HG03520 (cell line): ENCODE results near the gene ABCA7.

ENCODE experiments used
- ATAC-seq: cut with Tn5 transposase; IDR thresholded peaks from one replicate; pipeline ENCODE4 v1.9.1; 2021; ENCODE audit warnings: mild to moderate bottlenecking, moderate library complexity; ENCODE audit not compliant: unreplicated experiment

Gene ABCA7

DNA sequence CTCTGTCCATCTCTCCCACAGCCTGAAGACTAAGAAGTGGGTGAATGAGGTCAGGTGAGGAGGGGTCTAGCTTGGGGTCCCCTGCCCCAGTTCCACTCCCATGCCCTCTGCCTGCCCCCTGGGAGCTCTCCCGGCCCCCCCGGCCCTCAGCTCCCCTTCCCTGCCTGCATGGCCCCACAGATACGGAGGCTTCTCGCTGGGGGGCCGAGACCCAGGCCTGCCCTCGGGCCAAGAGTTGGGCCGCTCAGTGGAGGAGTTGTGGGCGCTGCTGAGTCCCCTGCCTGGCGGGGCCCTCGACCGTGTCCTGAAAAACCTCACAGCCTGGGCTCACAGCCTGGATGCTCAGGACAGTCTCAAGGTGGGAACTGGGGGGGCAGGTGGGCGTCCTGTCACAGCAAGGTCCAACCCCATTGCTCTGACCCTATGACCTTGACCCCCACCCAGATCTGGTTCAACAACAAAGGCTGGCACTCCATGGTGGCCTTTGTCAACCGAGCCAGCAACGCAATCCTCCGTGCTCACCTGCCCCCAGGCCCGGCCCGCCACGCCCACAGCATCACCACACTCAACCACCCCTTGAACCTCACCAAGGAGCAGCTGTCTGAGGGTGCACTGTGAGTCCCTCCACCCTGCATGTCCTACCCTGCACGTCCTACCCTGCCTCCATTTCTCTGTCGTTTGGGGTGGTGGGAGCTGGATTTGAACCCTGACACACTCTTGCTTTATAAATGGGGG, 16.1 kb downstream of the ABCA7 start:
- ATAC-seq, result no peak

DNA sequence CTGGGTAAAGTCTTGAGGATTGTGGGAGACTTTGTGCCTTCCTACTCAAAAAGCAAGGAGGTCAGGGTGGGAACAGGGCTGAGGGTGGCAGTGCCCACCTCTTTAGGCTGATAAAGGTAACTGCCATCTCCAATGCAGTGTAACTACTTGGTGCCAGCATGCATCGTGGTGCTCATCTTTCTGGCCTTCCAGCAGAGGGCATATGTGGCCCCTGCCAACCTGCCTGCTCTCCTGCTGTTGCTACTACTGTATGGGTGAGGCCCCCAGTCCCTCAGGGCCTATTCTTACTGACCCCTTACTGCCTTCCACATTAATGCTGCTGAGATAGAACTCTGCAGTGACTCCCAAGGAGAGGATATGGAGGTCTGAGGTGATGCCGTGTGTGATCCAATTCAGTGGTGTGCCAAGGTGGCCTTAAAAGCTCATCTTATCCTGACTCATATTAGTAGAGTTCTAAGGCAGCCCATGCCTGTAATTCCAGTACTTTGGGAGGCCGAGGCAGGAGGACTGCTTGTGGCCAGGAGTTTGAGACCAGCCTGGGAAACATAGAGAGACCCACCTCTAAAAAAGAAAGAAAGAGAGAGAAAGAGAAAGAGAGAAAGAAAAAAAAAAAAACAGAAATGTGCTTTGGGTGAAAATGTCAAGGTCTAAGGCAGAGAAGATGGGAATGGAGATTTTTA, 17.4 kb downstream of the ABCA7 start:
- ATAC-seq, result no peak

DNA sequence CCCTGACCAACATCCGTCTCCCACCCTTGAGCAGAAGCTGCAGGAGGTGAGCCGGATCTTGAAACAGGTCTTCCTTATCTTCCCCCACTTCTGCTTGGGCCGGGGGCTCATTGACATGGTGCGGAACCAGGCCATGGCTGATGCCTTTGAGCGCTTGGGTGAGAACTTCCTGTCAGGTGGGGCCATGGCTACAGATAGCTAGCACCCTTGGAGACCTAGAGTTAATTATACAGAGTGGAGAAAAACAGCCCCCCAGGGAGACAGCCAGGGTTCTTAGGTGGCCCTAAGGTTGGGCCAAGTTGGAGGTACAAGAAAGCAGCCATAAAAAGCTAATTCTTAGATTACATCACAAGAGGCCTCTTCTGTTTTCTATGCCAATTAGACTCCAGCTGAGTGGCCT, 18.2 kb downstream of the ABCA7 start:
- ATAC-seq, result no peak

DNA sequence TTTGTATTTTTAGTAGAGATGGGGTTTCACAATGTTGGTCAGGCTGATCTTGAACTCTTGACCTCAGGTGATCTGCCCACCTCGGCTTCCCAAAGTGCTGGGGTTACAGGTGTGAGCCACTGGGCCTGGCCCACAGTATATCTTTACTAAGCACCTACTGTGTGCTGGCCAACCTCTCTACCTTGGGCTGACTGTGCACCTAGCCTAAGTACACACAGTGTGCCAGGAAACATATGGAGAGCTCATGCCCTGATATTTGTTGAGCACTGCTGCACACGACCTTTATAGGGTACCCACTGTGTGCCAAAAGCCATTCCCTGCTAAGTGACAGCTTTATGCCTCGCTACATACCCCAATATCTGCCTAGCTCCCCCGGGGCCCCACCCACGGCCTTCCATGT, 20.8 kb downstream of the ABCA7 start:
- no peak for ATAC-seq

DNA sequence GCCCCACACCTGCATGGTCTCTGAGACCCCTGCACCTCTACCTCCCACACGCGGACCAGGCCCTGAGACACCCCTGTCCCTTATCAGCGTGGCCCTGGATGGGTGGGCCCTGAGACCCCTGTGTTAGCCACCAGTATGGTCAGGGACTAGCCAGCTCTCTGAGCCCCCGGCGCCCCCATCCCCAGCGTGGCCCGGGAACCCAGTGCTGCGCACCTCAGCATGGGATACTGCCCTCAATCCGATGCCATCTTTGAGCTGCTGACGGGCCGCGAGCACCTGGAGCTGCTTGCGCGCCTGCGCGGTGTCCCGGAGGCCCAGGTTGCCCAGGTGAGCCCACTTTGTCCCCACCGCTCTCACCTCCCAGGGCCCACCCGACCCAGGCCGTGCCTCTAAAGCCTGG, 22.1 kb downstream of the ABCA7 start:
- no peak for ATAC-seq

DNA sequence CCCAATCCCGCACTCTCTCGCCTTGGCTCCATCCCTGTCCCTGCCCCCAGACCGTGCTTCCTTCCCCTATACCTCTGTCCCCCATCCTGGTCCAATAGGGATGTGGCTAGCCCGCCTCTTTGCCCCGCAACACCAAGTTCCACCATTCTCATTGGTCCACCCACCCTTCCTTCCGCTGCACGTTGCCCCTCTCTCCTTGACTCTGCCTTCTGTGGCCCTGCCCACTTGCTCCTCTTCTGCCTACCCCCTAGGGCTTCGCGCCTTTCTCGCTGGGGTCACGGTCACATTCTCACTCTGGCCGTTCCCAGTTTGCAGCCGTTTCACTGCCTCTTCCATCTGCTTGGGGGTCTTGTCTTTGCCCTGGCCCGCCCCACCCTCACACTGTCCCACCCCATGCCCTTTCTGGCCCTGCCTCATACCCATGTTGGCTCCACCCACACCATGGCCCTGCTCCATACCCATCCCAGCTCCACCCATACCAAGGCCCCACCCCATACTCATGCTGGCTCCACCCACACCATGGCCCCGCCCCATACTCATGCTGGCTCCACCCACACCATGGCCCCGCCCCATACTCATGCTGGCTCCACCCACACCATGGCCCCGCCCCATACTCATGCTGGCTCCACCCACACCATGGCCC, 22.6 kb downstream of the ABCA7 start:
- ATAC-seq, result no peak

DNA sequence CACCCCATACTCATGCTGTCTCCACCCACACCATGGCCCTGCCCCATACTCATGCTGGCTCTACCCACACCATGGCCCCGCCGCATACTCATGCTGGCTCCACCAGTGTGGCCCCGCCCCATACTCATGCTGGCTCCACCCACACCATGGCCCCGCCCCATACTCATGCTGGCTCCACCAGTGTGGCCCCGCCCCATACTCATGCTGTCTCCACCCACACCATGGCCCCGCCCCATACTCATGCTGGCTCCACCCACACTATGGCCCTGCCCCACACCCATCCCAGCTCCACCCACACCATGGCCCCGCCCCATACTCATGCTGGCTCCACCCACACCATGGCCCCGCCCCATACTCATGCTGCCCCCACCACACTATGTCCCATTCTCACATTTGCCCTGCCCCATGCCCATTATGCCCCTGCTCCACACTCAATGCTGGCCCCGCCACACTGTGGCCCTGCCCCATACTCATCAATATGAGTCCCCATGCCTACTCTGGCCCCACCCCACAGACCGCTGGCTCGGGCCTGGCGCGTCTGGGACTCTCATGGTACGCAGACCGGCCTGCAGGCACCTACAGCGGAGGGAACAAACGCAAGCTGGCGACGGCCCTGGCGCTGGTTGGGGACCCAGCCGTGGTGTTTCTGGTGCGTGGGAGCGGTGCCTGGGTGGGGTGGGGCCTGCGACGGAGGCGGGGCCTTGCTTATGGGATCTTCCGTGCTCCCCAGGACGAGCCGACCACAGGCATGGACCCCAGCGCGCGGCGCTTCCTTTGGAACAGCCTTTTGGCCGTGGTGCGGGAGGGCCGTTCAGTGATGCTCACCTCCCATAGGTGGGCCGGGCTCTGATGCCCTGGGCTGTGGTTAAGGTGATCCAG, 23.4 kb downstream of the ABCA7 start:
- ATAC-seq, result no peak

DNA sequence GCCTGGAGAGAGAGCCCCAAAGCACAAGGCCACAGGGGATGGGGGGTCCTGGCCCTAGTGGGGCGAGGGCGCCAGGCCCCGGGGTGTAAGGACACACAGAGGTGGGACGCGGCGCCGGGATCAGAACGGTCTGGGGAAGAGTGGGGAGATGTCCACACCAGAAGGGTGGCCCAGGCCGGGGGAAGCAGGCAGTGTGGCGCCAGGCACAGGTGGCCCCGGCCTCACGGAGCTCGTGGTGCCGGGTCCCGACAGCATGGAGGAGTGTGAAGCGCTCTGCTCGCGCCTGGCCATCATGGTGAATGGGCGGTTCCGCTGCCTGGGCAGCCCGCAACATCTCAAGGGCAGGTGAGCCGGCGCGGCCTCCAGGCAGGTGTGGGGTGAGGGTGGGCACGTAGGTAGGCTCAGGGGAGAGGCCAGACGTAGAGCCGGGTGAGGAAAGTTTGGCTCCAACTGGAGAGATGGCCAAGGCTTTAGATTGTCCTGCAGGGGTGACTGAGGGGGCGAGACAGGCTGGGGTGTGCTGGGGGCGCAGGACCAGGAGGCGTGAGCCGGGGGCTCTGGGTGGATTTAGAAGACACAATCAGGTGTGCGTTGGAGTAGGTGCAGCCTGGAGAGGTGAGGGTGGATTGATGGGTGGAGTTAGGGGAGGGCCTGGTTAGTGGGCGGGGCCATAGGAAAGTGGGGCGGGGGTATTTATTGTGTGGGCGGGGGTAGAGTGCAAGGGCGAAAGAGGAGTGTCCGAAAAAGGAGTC, 24.2 kb downstream of the ABCA7 start:
- ATAC-seq, result no peak

DNA sequence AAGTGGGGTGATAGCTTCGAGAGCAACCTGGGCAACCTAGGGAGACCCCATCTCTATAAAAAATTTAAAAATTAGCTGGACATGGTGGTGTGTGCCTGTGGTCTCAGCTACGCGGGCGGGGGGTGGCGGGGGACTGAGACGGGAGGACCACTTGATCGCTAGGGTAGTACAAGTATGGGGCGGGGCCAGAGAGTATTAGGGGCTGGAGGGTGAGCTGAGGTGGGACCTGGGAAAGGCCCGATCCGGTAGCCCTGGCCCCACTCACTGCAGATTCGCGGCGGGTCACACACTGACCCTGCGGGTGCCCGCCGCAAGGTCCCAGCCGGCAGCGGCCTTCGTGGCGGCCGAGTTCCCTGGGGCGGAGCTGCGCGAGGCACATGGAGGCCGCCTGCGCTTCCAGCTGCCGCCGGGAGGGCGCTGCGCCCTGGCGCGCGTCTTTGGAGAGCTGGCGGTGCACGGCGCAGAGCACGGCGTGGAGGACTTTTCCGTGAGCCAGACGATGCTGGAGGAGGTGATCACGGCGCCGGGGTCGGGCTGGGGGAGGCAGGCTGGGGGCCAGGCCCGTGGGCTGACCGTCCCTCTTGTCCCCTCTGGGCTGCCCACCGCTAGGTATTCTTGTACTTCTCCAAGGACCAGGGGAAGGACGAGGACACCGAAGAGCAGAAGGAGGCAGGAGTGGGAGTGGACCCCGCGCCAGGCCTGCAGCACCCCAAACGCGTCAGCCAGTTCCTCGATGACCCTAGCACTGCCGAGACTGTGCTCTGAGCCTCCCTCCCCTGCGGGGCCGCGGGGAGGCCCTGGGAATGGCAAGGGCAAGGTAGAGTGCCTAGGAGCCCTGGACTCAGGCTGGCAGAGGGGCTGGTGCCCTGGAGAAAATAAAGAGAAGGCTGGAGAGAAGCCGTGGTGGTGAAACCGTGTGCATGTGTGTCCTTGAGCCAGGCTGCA, 25.0 kb downstream of the ABCA7 start:
- no peak for ATAC-seq

DNA sequence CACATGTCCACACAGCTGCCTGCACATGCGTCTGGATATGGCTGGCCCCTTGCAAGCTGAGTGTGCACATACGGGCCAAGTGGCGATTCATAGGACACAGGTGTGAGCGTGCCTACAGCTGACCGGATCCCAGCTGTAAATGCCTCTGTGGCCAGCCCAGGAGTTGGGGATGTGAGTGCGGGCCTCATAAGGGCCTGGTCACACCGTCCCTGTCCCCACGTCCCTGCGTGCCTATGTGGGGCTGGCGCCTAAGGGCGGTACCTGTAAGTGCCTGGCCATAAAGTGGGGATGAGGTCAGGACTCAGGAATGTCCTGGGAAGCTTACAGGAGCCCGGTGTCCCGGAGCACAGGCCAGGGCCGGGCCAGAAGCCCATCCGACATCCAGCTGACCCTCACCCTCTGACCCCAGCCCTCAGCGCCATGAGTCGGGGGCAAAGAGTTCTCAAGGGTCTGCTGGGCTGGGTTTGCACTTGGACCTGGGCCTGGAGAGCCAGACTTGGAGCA, 25.8 kb downstream of the ABCA7 start:
- no peak for ATAC-seq

DNA sequence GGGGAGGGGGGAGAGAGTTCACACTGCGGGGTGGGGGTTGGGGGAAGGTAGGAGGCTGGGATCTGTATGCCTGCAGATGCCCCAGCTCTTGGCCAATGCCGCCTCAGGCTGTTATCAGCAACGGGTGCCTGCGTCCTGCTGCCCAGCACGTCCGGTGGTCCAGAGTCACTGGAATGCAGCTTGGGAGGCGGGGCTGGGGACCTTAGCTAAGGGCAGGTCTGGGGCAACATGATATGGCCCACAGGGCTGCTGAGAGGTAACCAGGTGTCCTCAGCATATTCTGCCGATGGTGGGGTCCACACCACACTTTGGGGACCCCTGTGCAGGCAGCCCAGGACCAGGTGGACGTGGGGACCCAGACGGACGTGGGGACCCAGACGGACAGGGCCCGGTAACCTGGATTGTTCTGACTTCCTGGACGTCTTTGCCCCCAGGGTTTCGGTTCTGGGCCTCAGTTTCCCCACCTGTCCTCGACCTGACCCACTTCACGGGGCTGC, 26.4 kb downstream of the ABCA7 start:
- ATAC-seq, result no peak

DNA sequence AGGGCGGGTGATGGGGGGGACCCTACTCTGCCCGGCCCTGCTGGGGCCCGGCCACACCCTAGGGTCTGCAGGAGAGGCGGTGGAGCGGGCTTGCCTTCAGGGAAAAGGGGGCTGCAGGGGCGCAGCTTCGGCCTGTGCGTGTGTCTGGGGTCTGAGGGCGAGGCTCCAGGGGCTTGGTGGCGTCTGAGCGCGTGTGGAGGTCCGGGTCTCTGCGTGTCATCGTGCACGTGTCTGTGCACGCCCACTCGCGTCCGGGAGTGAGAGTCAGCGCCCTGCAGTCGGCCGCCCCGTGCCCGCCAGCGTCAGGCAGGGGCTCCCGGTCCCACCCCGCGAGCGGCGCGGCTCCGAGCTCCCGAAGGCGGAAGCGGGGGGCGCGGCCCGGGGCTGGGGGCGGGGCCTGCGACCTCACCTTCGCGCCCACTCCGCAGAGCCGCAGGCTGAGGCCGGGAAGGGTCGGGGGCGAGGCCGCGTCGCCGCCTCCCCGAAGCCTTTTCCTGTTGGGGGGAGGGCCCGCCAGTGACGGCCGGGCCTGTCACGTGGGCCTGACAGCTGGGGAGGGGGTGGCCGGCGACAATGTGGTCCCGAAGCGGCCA, 26.9 kb downstream of the ABCA7 start, which contains the start of gene ARHGAP45:
Gene ARHGAP45, plus strand, starts transcription at position 420 of the 593 bp plus-strand sequence. CDS start 239 bp downstream, outside the sequence.
- no peak for ATAC-seq

DNA sequence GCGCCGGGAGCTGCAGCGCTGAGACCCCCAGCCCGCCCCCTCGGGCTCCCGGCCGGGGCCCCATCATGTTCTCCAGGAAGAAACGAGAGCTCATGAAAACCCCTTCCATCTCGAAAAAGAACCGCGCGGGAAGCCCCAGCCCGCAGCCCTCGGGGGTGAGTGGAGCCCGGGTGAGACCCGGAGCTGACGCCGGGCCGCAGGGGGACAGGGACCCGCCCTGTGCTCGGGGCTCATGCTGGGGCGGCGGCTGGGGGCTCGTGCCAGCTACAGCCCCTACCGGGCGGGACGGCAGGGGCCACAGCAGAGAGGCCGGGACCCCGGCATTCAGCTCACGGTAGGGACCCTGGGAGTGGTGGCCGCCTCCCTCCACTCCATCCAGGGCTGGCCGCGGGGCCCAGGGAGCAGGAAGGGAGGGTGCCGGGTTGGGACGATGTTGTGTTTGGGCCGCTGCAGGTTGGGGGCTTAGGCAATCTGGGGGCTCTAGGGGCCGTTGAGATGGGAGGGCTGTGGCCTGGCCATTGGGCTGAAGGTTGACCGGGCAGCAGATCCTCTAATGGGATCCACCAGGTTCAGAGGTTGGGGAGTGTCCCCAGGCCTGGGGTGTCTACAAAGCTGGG, 27.5 kb downstream of the ABCA7 start:
- ATAC-seq, result no peak

DNA sequence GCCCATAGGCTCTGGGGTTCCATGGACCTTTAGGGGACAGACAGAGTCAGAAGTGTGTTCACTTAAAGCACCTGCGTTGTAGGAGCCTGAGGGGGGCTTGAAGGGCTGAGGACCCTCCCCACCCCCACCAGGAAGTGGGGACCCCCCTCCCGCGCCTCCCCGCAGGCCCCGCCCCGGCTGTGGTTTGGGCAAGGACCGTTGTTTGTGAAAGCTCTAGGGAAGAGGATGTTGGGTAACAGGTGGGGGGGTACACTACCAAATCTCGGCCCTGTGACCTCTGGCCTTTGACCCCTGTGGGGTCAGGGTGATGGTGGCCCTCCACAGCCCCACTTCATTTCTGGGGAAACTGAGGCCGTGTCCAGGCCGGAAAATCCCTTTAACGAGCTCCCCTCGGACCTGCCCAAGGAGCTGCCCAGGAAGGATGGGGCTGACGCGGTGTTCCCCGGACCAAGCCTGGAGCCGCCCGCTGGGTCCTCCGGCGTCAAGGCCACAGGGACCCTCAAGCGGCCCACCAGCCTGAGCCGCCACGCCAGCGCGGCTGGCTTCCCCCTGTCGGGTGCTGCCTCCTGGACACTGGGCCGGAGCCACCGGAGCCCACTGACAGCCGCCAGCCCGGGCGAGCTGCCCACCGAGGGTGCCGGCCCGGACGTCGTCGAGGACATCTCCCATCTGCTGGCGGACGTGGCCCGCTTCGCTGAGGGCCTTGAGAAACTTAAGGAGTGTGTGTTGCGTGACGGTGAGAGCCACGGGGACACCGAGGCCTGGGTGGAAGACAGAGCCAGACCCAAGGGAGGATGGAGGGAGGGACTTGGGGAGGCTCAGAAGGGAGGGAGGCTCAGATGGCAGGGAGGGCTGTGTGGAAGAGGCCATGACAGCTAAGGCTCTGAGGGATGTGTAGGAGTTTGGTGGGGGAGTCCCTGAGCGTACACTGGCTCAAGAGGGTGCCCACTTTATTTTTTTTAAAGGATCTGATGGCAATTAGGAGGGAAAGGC, 28.4 kb downstream of the ABCA7 start:
- ATAC-seq, result no peak

DNA sequence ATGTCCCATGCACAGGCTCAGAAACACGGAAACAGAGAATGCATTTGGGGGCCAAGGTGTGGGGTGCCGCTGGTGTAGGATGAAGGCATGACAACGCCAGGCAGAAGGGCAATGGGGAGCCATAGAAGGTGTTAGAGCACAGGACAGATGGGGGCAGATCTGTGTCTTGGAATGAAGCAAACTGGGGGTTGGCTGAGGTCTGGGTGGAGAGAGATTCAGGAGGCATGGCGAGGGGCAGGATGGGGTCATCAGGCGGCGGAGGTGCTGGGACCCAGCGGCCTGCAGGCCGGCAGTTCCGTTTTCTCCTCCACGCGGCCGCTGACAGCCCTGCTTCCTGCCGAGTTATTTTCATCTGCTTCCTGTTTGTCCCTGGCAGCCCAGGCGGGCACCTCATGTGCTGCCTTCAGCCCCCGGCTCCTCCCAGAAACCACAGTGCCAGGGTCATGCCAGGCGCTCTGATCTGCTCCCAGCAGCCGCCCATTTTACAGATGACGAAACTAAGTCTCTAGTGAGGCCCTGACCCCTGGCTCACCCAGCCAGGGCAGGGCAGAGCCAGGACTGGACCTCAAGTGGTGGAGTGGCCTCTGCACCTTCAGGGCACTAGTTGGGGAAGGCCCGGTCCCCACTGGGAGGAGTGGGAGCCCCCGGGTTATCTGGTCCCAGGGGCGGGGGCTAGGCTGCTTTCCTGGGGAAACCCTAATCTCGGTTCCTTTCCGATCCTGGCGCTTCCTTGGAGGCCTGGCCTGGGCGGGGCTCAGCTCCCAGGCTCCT, 29.3 kb downstream of the ABCA7 start:
- no peak for ATAC-seq

DNA sequence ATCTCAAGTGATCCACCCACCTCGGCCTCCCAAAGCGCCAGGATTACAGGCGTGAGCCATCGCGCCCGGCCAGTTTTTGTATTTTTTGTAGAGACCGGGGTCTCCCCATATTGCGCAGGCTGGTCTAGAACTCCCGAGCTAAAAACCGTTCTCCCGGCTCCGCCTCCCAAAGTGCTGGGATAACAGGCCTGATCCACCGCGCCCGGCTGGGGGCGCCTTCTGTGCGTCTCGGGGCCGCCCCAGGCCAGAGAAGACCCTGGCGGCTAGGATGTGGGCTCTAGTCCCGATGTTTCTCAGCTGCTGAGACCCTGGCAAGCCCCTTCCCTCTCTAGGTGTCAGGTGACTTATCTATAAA, 30.6 kb downstream of the ABCA7 start:
- no peak for ATAC-seq
